DMS153 treated with DMSO at 0.1 percent for 48 hours (cell line): ENCODE measurements around the gene PKD2.
"Not testable (repeated sequence)": the region's sequence is repeated elsewhere in the genome, so short reads cannot be mapped to it uniquely, and the experiment has no call there.

ENCODE experiments used
- DNase-seq: peaks from one replicate; lab custom pipeline; 2025; ENCODE audit not compliant: unreplicated experiment; lab: John Stamatoyannopoulos, UW

PKD2 gene

GRCh38 chr4:88025868-88026661 lies 18.6 kb downstream of the PKD2 start:
- DNase-seq = not testable (repeated sequence)

- no peak for DNase-seq
These were observed 20.5 kb downstream of the PKD2 start for GRCh38 chr4:88027611-88028608.

GRCh38 chr4:88028946-88029345 lies 21.5 kb downstream of the PKD2 start:
- DNase-seq = no peak

GRCh38 chr4:88029556-88029955 lies 22.1 kb downstream of the PKD2 start:
- DNase-seq = no peak

GRCh38 chr4:88030565-88031310 lies 23.3 kb downstream of the PKD2 start:
- DNase-seq = no peak

GRCh38 chr4:88033309-88033708 lies 25.9 kb downstream of the PKD2 start:
- DNase-seq = peak; percentile 57

- DNase-seq = no peak
These were observed 27.9 kb downstream of the PKD2 start for GRCh38 chr4:88035292-88035691.

GRCh38 chr4:88037447-88037846 lies 30.0 kb downstream of the PKD2 start:
- DNase-seq = no peak

- no peak for DNase-seq
These were observed 30.5 kb downstream of the PKD2 start for GRCh38 chr4:88037936-88038335.

- DNase-seq = no peak
These were observed 33.3 kb downstream of the PKD2 start for GRCh38 chr4:88040707-88041106.

GRCh38 chr4:88041626-88042025 lies 34.2 kb downstream of the PKD2 start:
- DNase-seq = no peak

- no peak for DNase-seq
These were observed 35.6 kb downstream of the PKD2 start for GRCh38 chr4:88043001-88043400.

GRCh38 chr4:88043586-88044340 lies 36.3 kb downstream of the PKD2 start:
- no peak for DNase-seq

- DNase-seq = no peak
These were observed 37.6 kb downstream of the PKD2 start for GRCh38 chr4:88045021-88045420.

GRCh38 chr4:88054229-88054628 lies 46.8 kb downstream of the PKD2 start:
- no peak for DNase-seq

GRCh38 chr4:88054901-88055300 lies 47.5 kb downstream of the PKD2 start:
- DNase-seq = no peak

GRCh38 chr4:88058295-88058694 lies 50.9 kb downstream of the PKD2 start:
- DNase-seq = no peak

GRCh38 chr4:88059766-88060165 lies 52.3 kb downstream of the PKD2 start:
- no peak for DNase-seq

- DNase-seq = no peak
These were observed 53.0 kb downstream of the PKD2 start for GRCh38 chr4:88060431-88060830.

GRCh38 chr4:88062311-88062710 lies 54.9 kb downstream of the PKD2 start:
- DNase-seq = no peak
